ENCODE measurements around the gene WDR20.

Gene WDR20

GRCh38 chr14:102248121-102248520 lies 108.4 kb downstream of the WDR20 start:
- DNase-seq: no peak

- no peak for DNase-seq
Observed at GRCh38 chr14:102249041-102249440, 109.3 kb downstream of the WDR20 start.

DNA sequence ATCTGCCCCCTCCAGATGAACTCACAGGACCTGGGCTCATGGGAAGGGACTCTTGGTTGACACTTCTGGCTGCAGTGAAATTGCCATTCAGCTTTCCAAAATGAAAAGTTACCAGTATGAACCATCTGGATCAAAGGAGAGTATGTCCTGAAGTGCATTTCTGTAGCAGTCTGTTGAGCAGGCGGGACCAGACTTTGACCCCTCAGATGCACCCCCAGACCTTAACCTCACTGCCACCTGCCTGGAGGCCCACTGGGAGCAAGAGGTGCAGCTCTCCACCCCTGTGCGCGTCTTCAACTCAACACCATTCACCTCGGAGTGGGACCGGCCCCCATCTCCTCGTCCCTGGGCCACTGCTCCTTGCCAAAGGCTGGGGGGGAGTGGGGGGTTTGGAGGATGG lies 110.3 kb downstream of the WDR20 start:
- DNase-seq: no peak

DNA sequence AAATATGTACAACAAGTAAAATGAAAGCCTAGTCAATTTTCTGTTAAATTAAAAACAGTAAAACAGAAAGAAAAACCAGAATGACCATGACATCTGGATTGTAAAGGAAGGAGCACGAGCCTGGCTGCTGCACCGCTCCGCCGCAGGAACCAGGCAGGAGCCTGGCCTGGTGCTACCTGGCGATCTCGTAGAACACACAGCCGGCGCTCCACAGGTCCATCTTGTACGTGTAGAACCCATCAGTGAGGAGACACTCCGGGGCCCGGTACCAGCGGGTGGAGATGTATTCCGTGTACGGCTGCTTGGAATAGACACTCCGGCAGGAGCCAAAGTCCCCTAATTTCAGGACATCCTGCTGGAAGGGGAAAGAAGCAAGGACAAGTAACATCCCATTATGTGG lies 110.9 kb downstream of the WDR20 start:
- no peak for DNase-seq

GRCh38 chr14:102251161-102251560 lies 111.5 kb downstream of the WDR20 start:
- no peak for DNase-seq

- no peak for DNase-seq
Observed at GRCh38 chr14:102252834-102253801, 113.4 kb downstream of the WDR20 start.

- DNase-seq: no peak
Observed at GRCh38 chr14:102255401-102256190, 115.9 kb downstream of the WDR20 start.

- DNase-seq: no peak
Observed at GRCh38 chr14:102256716-102257115, 117.0 kb downstream of the WDR20 start.

- DNase-seq: no peak
Observed at GRCh38 chr14:102258136-102258535, 118.4 kb downstream of the WDR20 start.

Data from NCI-H1105 (cell line).